HG03045 (cell line): ENCODE data around the gene UBE2L3.
A peak's percentile ranks its signal among the peaks of the same experiment; 100 is the strongest.
"Not testable (repeated sequence)": the region's sequence is repeated elsewhere in the genome, so short reads cannot be mapped to it uniquely, and the experiment has no call there.

Experiments used
- ATAC-seq: cut with Tn5 transposase; IDR thresholded peaks from one replicate; pipeline ENCODE4 v1.9.1; 2021; ENCODE audit warnings: mild to moderate bottlenecking, moderate library complexity; ENCODE audit not compliant: unreplicated experiment

Gene UBE2L3

DNA sequence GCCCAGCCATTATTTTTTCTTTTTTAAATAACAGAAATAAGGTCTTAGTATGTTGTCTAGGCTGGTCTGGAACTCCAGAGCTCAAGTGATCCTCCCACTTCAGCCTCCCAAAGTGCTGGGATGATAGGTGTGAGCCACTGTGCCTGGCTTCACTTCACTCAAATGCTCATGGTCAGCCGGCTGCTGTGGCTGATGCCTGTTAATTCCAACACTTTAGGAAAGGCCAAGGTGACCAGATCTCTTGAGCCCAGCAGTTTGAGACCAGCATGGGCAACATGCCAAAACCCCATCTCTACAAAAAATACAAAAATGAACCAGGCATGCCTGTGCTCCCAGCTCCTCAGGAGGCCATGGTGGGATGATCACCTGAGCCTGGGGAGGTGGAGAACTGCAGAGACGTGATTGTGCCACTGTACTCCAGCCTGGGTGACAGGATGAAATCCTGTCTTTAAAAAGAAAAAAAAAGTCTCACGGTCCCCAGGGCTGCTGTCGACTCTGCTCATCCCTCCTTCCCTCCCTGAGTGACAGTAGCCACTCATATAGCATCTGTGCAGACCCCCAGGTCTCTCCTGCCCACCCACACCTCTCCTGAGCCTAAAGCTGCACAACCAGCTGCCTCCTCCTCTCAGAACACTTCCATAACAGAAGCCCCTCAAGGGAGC, 58.7 kb downstream of the UBE2L3 start:
- ATAC-seq: no peak

- no peak for ATAC-seq
Measured at GRCh38 chr22:21626735-21627469, 59.4 kb downstream of the UBE2L3 start.

- ATAC-seq: no peak
Measured at GRCh38 chr22:21628386-21629254, 61.1 kb downstream of the UBE2L3 start.

- peak; percentile 86 for ATAC-seq
Measured at GRCh38 chr22:21629255-21630149, 62.0 kb downstream of the UBE2L3 start, which contains the start of gene YDJC. Gene YDJC, minus strand, starts transcription at chr22:21630022. Its CDS starts 8 bp downstream, at chr22:21630014.

DNA sequence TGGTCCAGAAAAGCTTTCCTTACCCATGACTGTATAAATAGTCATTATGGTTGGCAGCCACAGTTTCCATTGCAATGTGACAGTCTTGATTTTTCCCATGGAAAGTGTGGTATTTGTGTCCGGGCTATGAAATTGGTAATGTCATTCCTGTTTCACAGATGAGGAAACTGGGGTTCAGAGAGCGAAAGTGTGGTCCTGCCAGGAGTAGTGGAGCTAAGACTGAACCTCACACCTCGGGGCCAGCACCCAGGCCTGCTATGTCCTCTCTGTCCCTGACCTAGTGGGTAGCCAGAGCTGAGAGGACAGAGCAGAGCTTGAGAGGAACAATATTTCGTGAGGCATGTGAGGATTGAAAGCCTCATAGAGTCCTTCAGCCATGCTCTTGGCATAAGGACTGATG, 63.5 kb downstream of the UBE2L3 start:
- no peak for ATAC-seq

- ATAC-seq: no peak
Measured at GRCh38 chr22:21632237-21632895, 64.9 kb downstream of the UBE2L3 start, which contains the start of gene CCDC116. Gene CCDC116, plus strand, starts transcription at chr22:21632760. Its CDS starts 422 bp downstream, at chr22:21633182.

- ATAC-seq: no peak
Measured at GRCh38 chr22:21632931-21633330, 65.4 kb downstream of the UBE2L3 start.

DNA sequence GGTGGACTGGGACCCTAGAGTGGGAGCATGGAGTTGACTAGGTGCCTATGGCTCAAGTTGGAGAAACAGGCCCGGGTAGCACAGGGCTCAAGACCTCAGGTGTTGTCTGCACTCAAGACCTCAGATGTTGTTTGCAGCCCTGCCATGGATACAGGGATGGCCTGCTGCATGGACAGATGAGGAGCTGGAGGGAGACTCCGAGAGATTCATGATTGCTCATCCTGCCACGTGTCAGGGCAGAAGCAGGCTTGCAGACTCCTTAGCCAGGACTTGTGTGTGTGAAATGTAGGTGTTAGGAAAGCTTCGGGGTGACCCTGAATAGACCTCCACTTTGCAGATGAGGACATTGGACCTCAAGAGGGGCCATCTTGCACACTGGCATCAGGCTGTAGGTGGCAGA, 66.0 kb downstream of the UBE2L3 start:
- ATAC-seq: no peak

GRCh38 chr22:21634081-21634480, 66.6 kb downstream of the UBE2L3 start:
- ATAC-seq: no peak

GRCh38 chr22:21634844-21635243, 67.3 kb downstream of the UBE2L3 start:
- no peak for ATAC-seq

- ATAC-seq: no peak
Measured at GRCh38 chr22:21635771-21636510, 68.4 kb downstream of the UBE2L3 start.

DNA sequence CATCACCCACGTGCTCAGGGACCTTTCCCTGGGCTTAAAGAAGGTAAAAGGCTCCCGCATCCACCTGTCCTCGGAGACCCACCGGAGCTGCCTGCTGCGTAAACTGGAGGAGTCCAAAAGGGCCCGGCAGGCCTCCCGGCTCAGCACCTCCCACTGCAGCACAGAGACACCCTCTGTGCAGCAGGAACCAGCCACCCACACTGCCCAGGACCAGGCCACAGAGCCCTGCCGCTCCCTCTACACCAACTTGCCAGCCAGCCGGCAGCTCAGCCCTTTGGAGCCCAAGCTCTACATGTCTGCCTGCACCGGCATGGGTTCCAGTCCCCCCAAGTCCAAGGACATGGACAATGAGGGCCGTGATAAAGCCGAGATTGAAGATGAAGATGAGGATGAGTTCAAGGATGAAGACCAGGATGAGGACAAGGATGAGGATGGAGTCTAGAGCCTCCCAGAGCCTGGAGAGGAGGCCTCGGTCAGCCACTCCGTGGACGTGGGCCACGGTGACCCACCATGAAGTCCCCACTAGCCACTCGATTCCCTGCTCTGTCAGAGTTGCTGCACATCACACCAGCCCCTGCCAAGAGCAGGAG, 69.2 kb downstream of the UBE2L3 start:
- ATAC-seq: no peak

GRCh38 chr22:21637450-21637849, 69.9 kb downstream of the UBE2L3 start:
- ATAC-seq: not testable (repeated sequence)

- no peak for ATAC-seq
Measured at GRCh38 chr22:21639359-21639758, 71.8 kb downstream of the UBE2L3 start.

DNA sequence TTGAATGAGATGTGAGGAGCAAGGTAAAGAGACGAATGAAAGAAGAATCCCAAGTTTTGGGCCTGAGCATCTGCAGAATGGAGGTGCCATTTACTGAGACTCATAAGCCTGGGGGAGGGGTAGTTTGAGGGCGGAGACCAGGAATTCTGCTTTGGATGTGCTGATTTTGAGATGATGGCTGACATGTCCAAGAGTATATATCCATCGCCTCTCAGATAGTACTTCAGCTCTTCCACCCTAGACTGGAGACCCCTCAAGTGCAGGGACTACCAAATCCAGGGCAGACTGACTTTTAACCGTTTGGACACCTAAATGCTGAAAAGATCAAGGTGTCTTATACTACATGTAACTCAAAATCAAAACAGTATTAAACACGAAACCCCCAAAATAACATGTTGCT, 73.3 kb downstream of the UBE2L3 start:
- no peak for ATAC-seq

- ATAC-seq: peak; percentile 16
Measured at GRCh38 chr22:21641417-21641788, 73.9 kb downstream of the UBE2L3 start.

DNA sequence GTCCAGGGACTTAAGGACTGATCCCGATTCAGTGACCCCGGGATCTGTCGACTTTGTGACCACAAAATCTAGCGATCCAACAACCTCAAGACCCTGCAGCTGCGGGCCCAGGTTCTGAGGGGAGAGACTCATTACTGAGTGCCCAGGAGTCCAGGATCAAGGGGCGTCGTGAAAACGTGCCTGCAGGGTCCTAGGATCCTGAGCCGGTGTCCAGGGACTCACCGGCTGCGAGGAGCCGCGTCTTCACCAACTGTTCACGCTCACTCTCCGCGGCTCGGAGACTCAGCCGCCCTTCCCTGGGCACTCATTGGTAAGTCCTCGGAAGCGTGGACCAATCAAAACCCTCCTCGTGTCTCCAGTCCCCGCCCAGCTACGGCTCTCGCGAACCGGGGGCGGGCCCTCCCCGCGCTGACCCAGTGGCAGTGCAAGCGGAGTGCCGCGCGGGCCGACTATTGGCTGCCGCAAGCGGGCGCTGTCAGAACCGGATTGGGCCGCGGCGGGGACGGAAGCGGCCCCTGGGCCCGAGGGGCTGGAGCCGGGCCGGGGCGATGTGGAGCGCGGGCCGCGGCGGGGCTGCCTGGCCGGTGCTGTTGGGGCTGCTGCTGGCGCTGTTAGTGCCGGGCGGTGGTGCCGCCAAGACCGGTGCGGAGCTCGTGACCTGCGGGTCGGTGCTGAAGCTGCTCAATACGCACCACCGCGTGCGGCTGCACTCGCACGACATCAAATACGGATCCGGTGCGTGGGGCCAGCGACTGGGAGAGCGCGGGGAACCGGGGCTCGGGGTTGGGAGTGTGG, 74.5 kb downstream of the UBE2L3 start, which contains the start of gene SDF2L1:
Gene SDF2L1, plus strand, starts transcription at position 514 of the 795 bp plus-strand sequence. Its CDS starts 35 bp downstream, at position 549.
- ATAC-seq: peak; percentile 95
